Measurements from ENCODE around the gene ZNF74. TPM values are rescaled to one million over a fixed set of nuclear protein-coding genes. Genes with fewer than 3 reads are reported as not detected.

Gene ZNF74
- total RNA-seq, 1 experiment from 2014 or later, result 34.3 TPM

DNA sequence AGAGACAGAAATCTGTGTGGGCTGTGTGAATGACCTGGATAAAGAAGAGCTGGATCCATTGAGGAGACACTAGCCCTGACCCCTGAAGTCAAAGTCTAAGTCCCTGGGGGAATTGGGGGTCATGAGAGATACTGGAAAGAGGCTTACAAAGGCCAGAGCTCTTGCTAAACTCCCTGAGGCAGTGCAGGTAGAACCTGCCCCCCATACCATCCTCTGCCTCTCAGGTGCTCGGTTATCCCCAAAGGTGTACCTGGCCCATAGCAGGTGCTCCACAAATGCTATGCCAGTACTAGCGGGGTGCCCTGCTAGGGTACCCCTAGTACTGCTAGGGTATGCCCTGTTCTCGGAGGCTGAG, 62.7 kb downstream of the ZNF74 start:
- Mint-ChIP-seq H3K27me3 (ENCODE audit: low read depth) (no peaks in the 10 kb centered on the region), H3K27ac (peak overlapping the region in 2 of 3 experiments; percentile 78 to 85; a peak in 3 of 7 replicates), H3K4me3 (no peak overlapping the region), H3K9me3 (no peaks in the 10 kb centered on the region), H3K36me3 (ENCODE audit: insufficient read depth in 1 of 3, low read depth in 3 of 3) (peaks cover 2 to 15% (median 4%) of the 10 kb centered on the region in 3 experiments; a peak in 5 of 7 replicates), H3K4me1 (peaks cover 15 to 21% of the 10 kb centered on the region in 2 experiments)
- no peaks in the 10 kb centered on the region for H3K79me1 ChIP-seq (ENCODE audit: insufficient read depth, low read depth, low read length, poor library complexity, severe bottlenecking)
- H2BK5ac ChIP-seq (ENCODE audit: insufficient read length, low read length), result no peak overlapping the region
- H4K20me1 ChIP-seq (ENCODE audit: control insufficient read depth, insufficient read depth, insufficient read length), result no peaks in the 10 kb centered on the region
- H2BK15ac ChIP-seq (ENCODE audit: low read depth, low read length), result no peak overlapping the region
- TF ChIP-seq, protein P1, sequence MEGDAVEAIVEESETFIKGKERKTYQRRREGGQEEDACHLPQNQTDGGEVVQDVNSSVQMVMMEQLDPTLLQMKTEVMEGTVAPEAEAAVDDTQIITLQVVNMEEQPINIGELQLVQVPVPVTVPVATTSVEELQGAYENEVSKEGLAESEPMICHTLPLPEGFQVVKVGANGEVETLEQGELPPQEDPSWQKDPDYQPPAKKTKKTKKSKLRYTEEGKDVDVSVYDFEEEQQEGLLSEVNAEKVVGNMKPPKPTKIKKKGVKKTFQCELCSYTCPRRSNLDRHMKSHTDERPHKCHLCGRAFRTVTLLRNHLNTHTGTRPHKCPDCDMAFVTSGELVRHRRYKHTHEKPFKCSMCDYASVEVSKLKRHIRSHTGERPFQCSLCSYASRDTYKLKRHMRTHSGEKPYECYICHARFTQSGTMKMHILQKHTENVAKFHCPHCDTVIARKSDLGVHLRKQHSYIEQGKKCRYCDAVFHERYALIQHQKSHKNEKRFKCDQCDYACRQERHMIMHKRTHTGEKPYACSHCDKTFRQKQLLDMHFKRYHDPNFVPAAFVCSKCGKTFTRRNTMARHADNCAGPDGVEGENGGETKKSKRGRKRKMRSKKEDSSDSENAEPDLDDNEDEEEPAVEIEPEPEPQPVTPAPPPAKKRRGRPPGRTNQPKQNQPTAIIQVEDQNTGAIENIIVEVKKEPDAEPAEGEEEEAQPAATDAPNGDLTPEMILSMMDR (conservative IDR thresholded peaks at IDR 0.05), result no peak
- H2AFZ ChIP-seq (ENCODE audit: low read length), result no peak overlapping the region
- no peaks in the 10 kb centered on the region for H3K23me2 ChIP-seq (ENCODE audit: insufficient read length, low read depth, low read length, poor library complexity, severe bottlenecking)
- H3K14ac ChIP-seq (ENCODE audit: insufficient read depth, low read length), result no peak overlapping the region
- H3T11ph ChIP-seq (ENCODE audit: low read length), result no peak overlapping the region
- no peak overlapping the region for H3K9ac ChIP-seq (ENCODE audit: extremely low read depth, insufficient read length, low read length)
- no peaks in the 10 kb centered on the region for H3K79me2 ChIP-seq (ENCODE audit: insufficient read depth, low read length)
- no peaks in the 10 kb centered on the region for H3K9me3 ChIP-seq (ENCODE audit: control insufficient read depth, low read depth, low read length)
- H3K56ac ChIP-seq (ENCODE audit: insufficient read length, low read depth, low read length), result no peak overlapping the region
- H2AK5ac ChIP-seq (ENCODE audit: insufficient read length, low read length), result no peak overlapping the region
- H2BK12ac ChIP-seq (ENCODE audit: insufficient read length, low read depth, low read length), result no peak overlapping the region
- no peak overlapping the region for H3K27ac ChIP-seq (ENCODE audit: insufficient read length, low read depth, low read length)
- H4K5ac ChIP-seq (ENCODE audit: insufficient read length, low read depth, low read length), result no peak overlapping the region
- DNase-seq, result no peak
- H3K27me3 ChIP-seq (ENCODE audit: insufficient read depth, low read length), result no peaks in the 10 kb centered on the region
- H4K8ac ChIP-seq (replicated peaks; ENCODE audit: insufficient read length, low read depth, low read length), result no peak overlapping the region
- no peak overlapping the region for H2BK120ac ChIP-seq (ENCODE audit: low read depth, low read length, poor library complexity, severe bottlenecking)
- H3K4ac ChIP-seq (ENCODE audit: low read depth, low read length), result no peak overlapping the region
- H2BK20ac ChIP-seq (ENCODE audit: low read depth, low read length, poor library complexity, severe bottlenecking), result no peak overlapping the region
- H3K4me1 ChIP-seq (ENCODE audit: insufficient read depth, low read length), result 0 out of 2 replicates have a peak, but pooled peaks cover 2% of the 10 kb centered on the region
- H3K4me2 ChIP-seq (ENCODE audit: insufficient read depth, insufficient read length, low read length), result no peak overlapping the region
- H3K23ac ChIP-seq (ENCODE audit: insufficient read length, low read depth, low read length), result no peak overlapping the region
- no peak overlapping the region for H3K18ac ChIP-seq (ENCODE audit: insufficient read length, low read depth, low read length)
- no peak overlapping the region for H4K91ac ChIP-seq (ENCODE audit: insufficient read length, low read depth, low read length)
- WGBS (ENCODE audit: extremely low coverage, insufficient read length, low lambda C conversion rate), result no CpG with 5 or more reads among the region's 3 CpGs

All from H9 (cell line).